Cardiac fibroblast (primary cell): ENCODE results near the gene TRMT2B.
A peak's percentile ranks its signal among the peaks of the same experiment; 100 is the strongest.

ENCODE experiments used
- DNase-seq, 2 donors: peaks; one replicate each; pipeline versions ENCODE4 v3.0.0 to v3.0.0-alpha.2; 2010; ENCODE audit warnings: low read depth in 2 of 2
- H3K4me3 ChIP-seq, 2 donors: replicated peaks in 1 of 2; 1 replicate in 1 of 2; 2 replicates in 1 of 2; pipeline ENCODE4 v1.5.1; 2011; ENCODE audit warnings: low read depth in 2 of 2, low read length in 2 of 2, mild to moderate bottlenecking in 2 of 2, moderate library complexity in 1 of 2
- CTCF ChIP-seq: IDR thresholded peaks from one replicate; pipeline ENCODE4 v1.5.1; 2011; ENCODE audit warnings: low read depth, mild to moderate bottlenecking, low read length, inconsistent platforms

TRMT2B gene

GRCh38 chrX:100980608-100981497 is 71.1 kb downstream of the TRMT2B start:
- peak; percentile 65 to 82 for DNase-seq
- TF ChIP-seq CTCF = no peak
- no peak overlapping the region for H3K4me3 ChIP-seq

GRCh38 chrX:100979881-100980607 is 71.9 kb downstream of the TRMT2B start:
- no peak overlapping the region for H3K4me3 ChIP-seq
- no peak for DNase-seq
- TF ChIP-seq CTCF = no peak

GRCh38 chrX:100976211-100976610 is 75.7 kb downstream of the TRMT2B start:
- no peak overlapping the region for H3K4me3 ChIP-seq
- DNase-seq = no peak
- no peak for TF ChIP-seq CTCF

- DNase-seq = peak; percentile 16 to 62
- TF ChIP-seq CTCF = no peak
- H3K4me3 ChIP-seq = no peak overlapping the region
These were observed 76.7 kb downstream of the TRMT2B start for GRCh38 chrX:100975212-100975611.

GRCh38 chrX:100973411-100973810 is 78.5 kb downstream of the TRMT2B start:
- peak; percentile 14 to 88 for DNase-seq
- H3K4me3 ChIP-seq = no peak overlapping the region
- no peak for TF ChIP-seq CTCF

- no peak for DNase-seq
- no peak overlapping the region for H3K4me3 ChIP-seq
- TF ChIP-seq CTCF = no peak
These were observed 82.0 kb downstream of the TRMT2B start for GRCh38 chrX:100969936-100970335.
